HepG2 (cell line): ENCODE results near the gene VIM. TPM values are rescaled to one million over a fixed set of nuclear protein-coding genes. Genes with fewer than 3 reads are reported as not detected.

Source experiments
- ATAC-seq: fragments of 200-7000 bp; cut with Tn5 transposase; 3 replicates; pipeline ENCODE4 v1.9.1; 2020; ENCODE audit warnings: mild to moderate bottlenecking, moderate library complexity
- BruUV-seq: library from RNA; stranded (reverse); fragments of 400-500 nt; replicated peaks from 2 replicates; lab custom pipeline; 2021; lab: Mats Ljungman, UMichigan
- CTCF ChIA-PET: fragments of 300-600 bp; formaldehyde crosslinking; extraction: SDS; loops from one replicate; lab custom pipeline; 2021; ENCODE audit warnings: low total read pairs, inconsistent platforms, low intra/inter-chr PET ratio; lab: Yijun Ruan, JAX
- POLR2A ChIA-PET: fragments of 350-600 bp; sonication (Branson Sonifier 250); formaldehyde crosslinking; loops from one replicate; lab custom pipeline; 2020; ENCODE audit warnings: antibody characterized with exemption, inconsistent platforms; lab: Yijun Ruan, JAX
- DNase-seq: peaks from one replicate; pipeline ENCODE4 v3.0.0-alpha.2; 2015; ENCODE audit warnings: low spot score
- FAIRE-seq: peaks from 3 replicates; lab custom pipeline; 2011; peaks lifted over from hg19 to GRCh38; lab: Jason Lieb, UNC
- H2AFZ ChIP-seq: one replicate; pipeline ENCODE4 v1.6.1; 2011; ENCODE audit warnings: low read length, inconsistent platforms
- H3K27ac ChIP-seq: fragments of 300-600 bp; 3 replicates; pipeline ENCODE4 v1.8.0; 2011; ENCODE audit warnings: mixed run types, mild to moderate bottlenecking, mixed read lengths, low read length, inconsistent platforms; ENCODE audit not compliant: insufficient read depth; ENCODE audit errors: extremely low read length
- H3K27me3 ChIP-seq, 2 experiments: fragments of 200-600 bp in 1 of 2; 2 replicates in 1 of 2; 3 replicates in 1 of 2; pipeline versions ENCODE4 v1.6.0 to v1.8.0; 2011; ENCODE audit warnings: low read length in 2 of 2, mild to moderate bottlenecking in 2 of 2, moderate library complexity in 2 of 2, inconsistent platforms in 1 of 2; ENCODE audit not compliant: insufficient read depth in 2 of 2, control insufficient read depth in 1 of 2
- H3K36me3 ChIP-seq, 2 experiments: fragments of 200-600 bp in 1 of 2; replicated peaks in 1 of 2; 2 replicates in 1 of 2; 3 replicates in 1 of 2; pipeline versions ENCODE4 v1.5.1 to v1.8.0; 2011; ENCODE audit warnings: low read length in 2 of 2, inconsistent platforms in 1 of 2; ENCODE audit not compliant: insufficient read depth in 2 of 2, control insufficient read depth in 1 of 2
- H3K4me1 ChIP-seq: 2 replicates; pipeline ENCODE4 v1.5.1; 2012; ENCODE audit warnings: low read length, inconsistent platforms; ENCODE audit not compliant: insufficient read depth
- H3K4me2 ChIP-seq: 2 replicates; pipeline ENCODE4 v1.6.0; 2011; ENCODE audit warnings: low read depth, low read length, inconsistent platforms
- H3K4me3 ChIP-seq, 3 experiments: fragments of 200-600 bp in 1 of 3; sonication (generic), shearing (Covaris generic) in 1 of 3; replicated peaks in 1 of 3; 2 replicates each; pipeline ENCODE4 v1.5.1; 2011 to 2016; ENCODE audit warnings: low read length in 3 of 3, inconsistent platforms in 2 of 3, low read depth in 2 of 3, mild to moderate bottlenecking in 2 of 3, control low read depth in 1 of 3, mixed read lengths in 1 of 3; ENCODE audit not compliant: insufficient read depth in 1 of 3
- H3K79me2 ChIP-seq: one replicate; pipeline ENCODE4 v1.6.1; 2011; ENCODE audit warnings: low read length, inconsistent platforms; ENCODE audit not compliant: insufficient read depth
- H3K9ac ChIP-seq: 2 replicates; pipeline ENCODE4 v1.6.0; 2011; ENCODE audit warnings: mild to moderate bottlenecking, low read depth, low read length, inconsistent platforms; ENCODE audit not compliant: insufficient read depth
- H3K9me3 ChIP-seq: 2 replicates; pipeline ENCODE4 v1.5.1; 2012; ENCODE audit warnings: mild to moderate bottlenecking, low read length
- H4K20me1 ChIP-seq: 2 replicates; pipeline ENCODE4 v1.6.0; 2011; ENCODE audit warnings: inconsistent platforms, mild to moderate bottlenecking, low read length, moderate library complexity; ENCODE audit not compliant: insufficient read depth
- CBX2 ChIP-seq, 2 experiments: fragments of 200-600 bp in 1 of 2; sonication (generic); formaldehyde crosslinking in 1 of 2; IDR thresholded peaks; 2 replicates each; pipeline versions ENCODE4 v1.7.0 to v1.8.1; 2018 to 2022; ENCODE audit warnings: low read depth in 2 of 2, low read length in 1 of 2, mild to moderate bottlenecking in 1 of 2, missing genetic modification reagents in 1 of 2
- FIP1L1 ChIP-seq: fragments of 200-400 bp; formaldehyde crosslinking; IDR thresholded peaks from 2 replicates; pipeline ENCODE4 v1.6.1; 2018; ENCODE audit warnings: low read depth, mild to moderate bottlenecking, low read length, moderate library complexity, borderline replicate concordance; ENCODE audit not compliant: insufficient read depth
- HNRNPLL ChIP-seq: fragments of 200-400 bp; formaldehyde crosslinking; IDR thresholded peaks from 2 replicates; pipeline ENCODE4 v1.6.1; 2017; ENCODE audit warnings: mild to moderate bottlenecking, low read depth, low read length; ENCODE audit not compliant: poor library complexity, severe bottlenecking
- MATR3 ChIP-seq: sonication (generic); formaldehyde crosslinking; IDR thresholded peaks from 2 replicates; pipeline ENCODE4 v1.4.0; 2020; ENCODE audit warnings: missing genetic modification reagents
- MYC ChIP-seq: sonication (generic); formaldehyde crosslinking; IDR thresholded peaks from 2 replicates; pipeline ENCODE4 v1.9.0; 2021; ENCODE audit warnings: missing genetic modification reagents, borderline replicate concordance
- PHF8 ChIP-seq: sonication (generic); formaldehyde crosslinking; IDR thresholded peaks from 2 replicates; pipeline ENCODE4 v1.5.0; 2020; ENCODE audit warnings: missing genetic modification reagents
- POLR2G ChIP-seq: fragments of 200-400 bp; formaldehyde crosslinking; IDR thresholded peaks from 2 replicates; pipeline ENCODE4 v1.6.1; 2018; ENCODE audit warnings: mild to moderate bottlenecking, low read depth, low read length, moderate library complexity
- RORA ChIP-seq: sonication (generic); formaldehyde crosslinking; IDR thresholded peaks from 2 replicates; pipeline ENCODE4 v1.5.0; 2020; ENCODE audit warnings: mild to moderate bottlenecking, missing genetic modification reagents, moderate library complexity
- TRIM24 ChIP-seq: sonication (generic); formaldehyde crosslinking; IDR thresholded peaks from 2 replicates; pipeline ENCODE4 v1.8.0; 2022; ENCODE audit warnings: mild to moderate bottlenecking, missing genetic modification reagents
- ZNF383 ChIP-seq: sonication (generic); formaldehyde crosslinking; IDR thresholded peaks from 2 replicates; pipeline ENCODE4 v1.4.0; 2020; ENCODE audit warnings: missing genetic modification reagents, mild to moderate bottlenecking, borderline replicate concordance
- ZNF44 ChIP-seq: sonication (generic); formaldehyde crosslinking; IDR thresholded peaks from 2 replicates; pipeline ENCODE4 v1.5.1; 2020; ENCODE audit warnings: mild to moderate bottlenecking, missing genetic modification reagents
- WGBS: methylation state at CpG from one replicate; pipeline ENCODE4 v1.1.6; 2017; ENCODE audit warnings: low lambda C conversion rate; 5-methylcytosine and 5-hydroxymethylcytosine counted together
- in situ Hi-C: cut with HindIII; loops from 2 replicates; pipeline ENCODE4 v1.10.0; 2017; ENCODE audit warnings: low pct_unique_long_range_greater_than_20kb; ENCODE audit not compliant: extremely low pct_ligation_motif_present
- intact Hi-C: fragments of 100-400 bp; cut with micrococcal nuclease; formaldehyde crosslinking; loops from one replicate; pipeline ENCODE4 v1.10.0; 2022; ENCODE audit not compliant: unreplicated experiment
- polyA plus RNA-seq, 8 experiments: library from polyadenylated mRNA; depleted of rRNA in 3 of 8; stranded (reverse) in 7 of 8; unstranded in 1 of 8; fragments of >200 nt; fragmentation: Illumina TruSeq in 4 of 8; extraction: Trizol in 4 of 8; gene quantifications; 2 replicates each; pipeline versions ENCODE4 v1.2.1 to v1.2.3, GENCODE V29; 2011 to 2016; ENCODE audit warnings: low read depth in 4 of 8, missing spikeins in 1 of 8, mixed read lengths in 1 of 8; ENCODE audit not compliant: insufficient read depth in 1 of 8
- total RNA-seq, 5 experiments: library from RNA; depleted of rRNA; stranded (reverse); fragments of >200 nt; fragmentation: Illumina TruSeq; extraction: Trizol; gene quantifications; 2 replicates each; pipeline ENCODE4 v1.2.3, GENCODE V29; 2016; ENCODE audit warnings: low read depth in 1 of 5
- TF ChIP-seq, protein P1 (sequence below): sonication (generic); formaldehyde crosslinking; conservative IDR thresholded peaks from 2 replicates; pipeline ENCODE4 v1.8.1; 2023; ENCODE audit warnings: missing genetic modification reagents
- TF ChIP-seq, protein P2 (sequence below): IDR thresholded peaks from 2 replicates; pipeline ENCODE4 v1.6.1; 2016
- TF ChIP-seq, protein P3 (sequence below): sonication (generic); formaldehyde crosslinking; IDR thresholded peaks from 2 replicates; pipeline ENCODE4 v1.5.0; 2020; ENCODE audit warnings: mild to moderate bottlenecking, missing genetic modification reagents
- TF ChIP-seq, protein P4 (sequence below): IDR thresholded peaks from 2 replicates; pipeline ENCODE4 v1.6.1; 2016; ENCODE audit warnings: mild to moderate bottlenecking

Gene VIM
- total and polyA plus RNA-seq, 2 of the 13 experiments (the other 11 are each of a cell fraction or from before 2014, with no cell fraction given) = not detected

DNA sequence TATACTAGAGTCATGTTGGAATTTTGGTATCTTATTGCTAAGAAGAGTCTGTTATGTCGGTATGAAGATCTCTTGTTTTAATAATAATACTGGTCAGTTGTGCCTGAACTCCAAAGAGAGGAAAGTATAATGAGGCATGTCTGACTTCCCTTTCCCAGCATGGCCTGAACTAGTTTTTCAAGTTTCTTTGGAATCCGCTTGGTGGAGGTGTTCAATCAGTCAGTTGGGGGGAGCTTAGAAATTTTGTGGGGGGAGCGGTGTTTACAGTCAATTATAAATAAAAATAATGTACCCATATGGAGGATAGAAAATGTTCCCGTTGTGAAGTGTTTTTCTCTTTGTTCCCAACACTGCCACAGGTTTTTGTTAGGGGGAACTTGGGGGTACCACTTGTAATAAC, 25.0 kb upstream of the VIM start:
- no peaks in the 10 kb centered on the region; a peak in 1 of 5 replicates for H3K27me3 ChIP-seq
- H3K27ac ChIP-seq = no peak overlapping the region
- no peaks in the 10 kb centered on the region for H3K79me2 ChIP-seq
- peaks cover 32% of the 10 kb centered on the region for H3K4me1 ChIP-seq
- no peak for ATAC-seq
- H3K9ac ChIP-seq = no peak overlapping the region
- no peak overlapping the region for H3K4me2 ChIP-seq
- BruUV-seq = no TSS peak
- no peak overlapping the region for H2AFZ ChIP-seq
- in situ Hi-C loops = no loop called here
- no peak for FAIRE-seq
- CTCF ChIA-PET = no interaction called here
- no peak for TF ChIP-seq CBX2 (IDR thresholded peaks at IDR 0.05; ENCODE audit: low read depth, low read length)
- no peak for TF ChIP-seq CBX2 (CRISPR knock-in tag; IDR thresholded peaks at IDR 0.05; ENCODE audit: low read depth)
- TF ChIP-seq, protein P1, sequence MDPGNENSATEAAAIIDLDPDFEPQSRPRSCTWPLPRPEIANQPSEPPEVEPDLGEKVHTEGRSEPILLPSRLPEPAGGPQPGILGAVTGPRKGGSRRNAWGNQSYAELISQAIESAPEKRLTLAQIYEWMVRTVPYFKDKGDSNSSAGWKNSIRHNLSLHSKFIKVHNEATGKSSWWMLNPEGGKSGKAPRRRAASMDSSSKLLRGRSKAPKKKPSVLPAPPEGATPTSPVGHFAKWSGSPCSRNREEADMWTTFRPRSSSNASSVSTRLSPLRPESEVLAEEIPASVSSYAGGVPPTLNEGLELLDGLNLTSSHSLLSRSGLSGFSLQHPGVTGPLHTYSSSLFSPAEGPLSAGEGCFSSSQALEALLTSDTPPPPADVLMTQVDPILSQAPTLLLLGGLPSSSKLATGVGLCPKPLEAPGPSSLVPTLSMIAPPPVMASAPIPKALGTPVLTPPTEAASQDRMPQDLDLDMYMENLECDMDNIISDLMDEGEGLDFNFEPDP (CRISPR knock-in tag) = no peak
- no peak for TF ChIP-seq HNRNPLL
- TF ChIP-seq MYC (CRISPR knock-in tag) = no peak
- no peak for TF ChIP-seq TRIM24
- no peak for TF ChIP-seq PHF8 (CRISPR knock-in tag)
- TF ChIP-seq, protein P2, sequence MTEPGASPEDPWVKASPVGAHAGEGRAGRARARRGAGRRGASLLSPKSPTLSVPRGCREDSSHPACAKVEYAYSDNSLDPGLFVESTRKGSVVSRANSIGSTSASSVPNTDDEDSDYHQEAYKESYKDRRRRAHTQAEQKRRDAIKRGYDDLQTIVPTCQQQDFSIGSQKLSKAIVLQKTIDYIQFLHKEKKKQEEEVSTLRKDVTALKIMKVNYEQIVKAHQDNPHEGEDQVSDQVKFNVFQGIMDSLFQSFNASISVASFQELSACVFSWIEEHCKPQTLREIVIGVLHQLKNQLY (CRISPR knock-in tag) = no peak
- TF ChIP-seq, protein P3, sequence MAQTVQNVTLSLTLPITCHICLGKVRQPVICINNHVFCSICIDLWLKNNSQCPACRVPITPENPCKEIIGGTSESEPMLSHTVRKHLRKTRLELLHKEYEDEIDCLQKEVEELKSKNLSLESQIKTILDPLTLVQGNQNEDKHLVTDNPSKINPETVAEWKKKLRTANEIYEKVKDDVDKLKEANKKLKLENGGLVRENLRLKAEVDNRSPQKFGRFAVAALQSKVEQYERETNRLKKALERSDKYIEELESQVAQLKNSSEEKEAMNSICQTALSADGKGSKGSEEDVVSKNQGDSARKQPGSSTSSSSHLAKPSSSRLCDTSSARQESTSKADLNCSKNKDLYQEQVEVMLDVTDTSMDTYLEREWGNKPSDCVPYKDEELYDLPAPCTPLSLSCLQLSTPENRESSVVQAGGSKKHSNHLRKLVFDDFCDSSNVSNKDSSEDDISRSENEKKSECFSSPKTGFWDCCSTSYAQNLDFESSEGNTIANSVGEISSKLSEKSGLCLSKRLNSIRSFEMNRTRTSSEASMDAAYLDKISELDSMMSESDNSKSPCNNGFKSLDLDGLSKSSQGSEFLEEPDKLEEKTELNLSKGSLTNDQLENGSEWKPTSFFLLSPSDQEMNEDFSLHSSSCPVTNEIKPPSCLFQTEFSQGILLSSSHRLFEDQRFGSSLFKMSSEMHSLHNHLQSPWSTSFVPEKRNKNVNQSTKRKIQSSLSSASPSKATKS = no peak
- no peak for TF ChIP-seq ZNF383
- no peak for TF ChIP-seq RORA (CRISPR knock-in tag)
- no peak for TF ChIP-seq POLR2G
- no peak for TF ChIP-seq FIP1L1
- TF ChIP-seq, protein P4, sequence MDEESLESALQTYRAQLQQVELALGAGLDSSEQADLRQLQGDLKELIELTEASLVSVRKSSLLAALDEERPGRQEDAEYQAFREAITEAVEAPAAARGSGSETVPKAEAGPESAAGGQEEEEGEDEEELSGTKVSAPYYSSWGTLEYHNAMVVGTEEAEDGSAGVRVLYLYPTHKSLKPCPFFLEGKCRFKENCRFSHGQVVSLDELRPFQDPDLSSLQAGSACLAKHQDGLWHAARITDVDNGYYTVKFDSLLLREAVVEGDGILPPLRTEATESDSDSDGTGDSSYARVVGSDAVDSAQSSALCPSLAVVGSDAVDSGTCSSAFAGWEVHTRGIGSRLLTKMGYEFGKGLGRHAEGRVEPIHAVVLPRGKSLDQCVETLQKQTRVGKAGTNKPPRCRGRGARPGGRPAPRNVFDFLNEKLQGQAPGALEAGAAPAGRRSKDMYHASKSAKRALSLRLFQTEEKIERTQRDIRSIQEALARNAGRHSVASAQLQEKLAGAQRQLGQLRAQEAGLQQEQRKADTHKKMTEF (CRISPR knock-in tag) = no peak
- no peak for TF ChIP-seq MATR3
- no peak for TF ChIP-seq ZNF44 (CRISPR knock-in tag)
- TF ChIP-seq, all 625 proteins: peak for 0
- no peaks in the 10 kb centered on the region for H3K36me3 ChIP-seq
- DNase-seq = no peak
- intact Hi-C loops = no loop called here
- no peak overlapping the region for H3K4me3 ChIP-seq
- POLR2A ChIA-PET = no interaction called here
- H3K9me3 ChIP-seq = no peaks in the 10 kb centered on the region
- WGBS = 80% methylated on average over 4 of the region's 4 CpGs
- no peaks in the 10 kb centered on the region for H4K20me1 ChIP-seq
